D721Med (cell line): ENCODE measurements around the gene CSK.

Source experiments
- DNase-seq: peaks from one replicate; pipeline ENCODE4 v3.0.0; 2011; ENCODE audit warnings: low spot score; ENCODE audit not compliant: insufficient read length
- FAIRE-seq: peaks from 2 replicates; lab custom pipeline; 2011; peaks lifted over from hg19 to GRCh38; lab: Jason Lieb, UNC
- CTCF ChIP-seq: IDR thresholded peaks from 2 replicates; pipeline ENCODE4 v1.5.1; 2012; ENCODE audit warnings: mild to moderate bottlenecking, control low read depth; ENCODE audit not compliant: insufficient read depth; ENCODE audit errors: missing control alignments

Gene CSK

DNA sequence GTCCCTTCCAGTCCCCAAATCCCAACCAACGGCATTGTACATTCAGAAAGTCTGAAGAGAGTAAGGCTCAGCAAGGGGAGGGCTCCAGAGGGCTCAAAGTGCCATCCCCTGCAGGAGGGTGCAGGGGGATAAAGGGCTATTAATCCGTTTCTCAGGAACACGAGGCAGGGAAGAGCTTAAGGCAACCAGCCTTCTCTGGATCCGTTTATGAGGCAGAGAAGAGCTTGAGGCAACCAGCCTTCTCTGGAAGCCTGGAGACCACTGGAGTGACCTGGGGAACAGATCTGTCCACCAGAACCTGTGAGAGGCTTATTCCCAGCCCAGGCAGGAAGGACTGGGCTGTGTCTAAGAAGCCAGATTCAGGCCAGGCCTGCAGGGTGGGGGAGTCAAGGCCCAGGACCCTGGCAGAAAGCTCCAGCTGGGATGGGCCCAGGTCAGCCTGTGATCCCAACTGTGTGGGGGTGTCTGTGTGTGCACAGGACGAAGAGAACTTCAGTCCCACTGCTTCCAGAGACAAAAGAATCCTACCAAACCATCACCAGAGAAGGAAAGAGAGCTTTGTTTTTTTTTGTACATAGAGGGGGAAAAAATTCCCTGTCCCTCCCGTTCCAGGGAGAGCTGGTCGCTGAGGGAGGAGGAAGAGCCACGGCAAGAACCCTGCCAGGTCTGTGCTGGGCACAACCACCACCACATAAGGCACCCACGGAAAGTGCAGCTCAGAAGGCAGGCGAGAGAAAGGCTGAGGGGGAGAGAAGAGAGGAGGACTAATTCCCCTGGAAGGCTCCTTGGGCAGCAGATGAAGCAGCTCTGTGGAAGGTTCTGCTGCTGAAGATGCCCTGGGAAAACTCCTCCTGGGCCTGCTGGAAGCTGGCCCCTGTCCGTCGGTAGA, 62.7 kb downstream of the CSK start:
- DNase-seq (peak; percentile 85), FAIRE-seq (no peak)
- TF ChIP-seq CTCF = no peak

DNA sequence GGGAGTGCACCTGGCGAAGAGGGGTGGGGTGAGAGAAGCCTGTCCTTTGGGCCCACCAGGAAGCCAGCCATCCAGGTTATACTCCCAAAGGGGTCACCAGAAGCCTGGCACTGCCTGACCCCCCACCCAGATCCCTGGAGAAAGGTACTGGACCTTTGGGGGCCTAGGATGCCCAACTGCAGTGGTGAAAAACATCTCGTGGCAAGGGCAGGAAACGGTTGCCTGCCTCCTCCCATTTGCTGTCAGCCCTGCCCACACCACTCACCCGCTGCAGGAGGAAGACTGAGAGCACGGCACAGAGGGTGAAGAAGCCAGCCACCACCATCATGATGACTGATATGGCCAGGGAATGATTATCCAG, 63.3 kb downstream of the CSK start:
- FAIRE-seq = no peak
- no peak for DNase-seq
- no peak for TF ChIP-seq CTCF

DNA sequence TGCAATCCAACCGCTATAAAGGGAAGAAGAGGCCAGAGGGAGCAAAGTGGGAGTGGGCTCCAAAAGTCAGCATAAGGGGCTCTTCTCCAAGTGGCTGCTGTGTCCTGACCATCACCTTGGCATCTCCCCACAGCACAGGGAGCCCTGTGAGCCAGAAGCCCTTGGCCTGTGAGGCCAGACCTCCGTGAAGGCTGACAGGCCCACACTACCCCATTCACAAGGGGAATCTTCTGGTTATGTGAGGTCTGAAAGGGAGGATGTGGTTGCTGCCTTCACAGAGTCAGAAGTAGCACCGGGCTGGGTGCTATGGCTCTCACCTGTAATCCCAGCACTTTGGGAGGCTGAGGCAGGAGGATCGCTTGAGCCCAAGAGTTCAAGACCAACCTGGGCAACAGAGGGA, 63.7 kb downstream of the CSK start:
- DNase-seq = no peak
- TF ChIP-seq CTCF = no peak
- FAIRE-seq = no peak

DNA sequence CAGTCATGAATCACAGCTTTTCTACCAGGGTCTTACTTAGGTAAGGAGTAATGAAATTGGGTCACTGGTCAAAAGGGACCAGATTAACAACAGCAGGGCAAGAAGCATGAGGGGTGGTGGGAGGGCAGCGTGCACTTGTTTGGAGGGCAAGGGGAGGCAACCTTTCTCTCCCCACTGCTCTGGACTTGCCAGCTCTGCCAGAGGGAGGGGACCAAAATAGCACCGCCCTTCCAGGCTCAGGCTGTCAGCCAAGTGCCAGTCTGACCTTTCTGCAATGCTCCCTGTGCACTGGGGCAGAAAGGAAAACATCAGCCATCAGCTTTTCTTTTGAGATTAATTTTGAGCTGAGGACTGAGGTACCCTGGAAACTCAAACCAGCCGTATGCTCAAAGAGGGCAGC, 65.6 kb downstream of the CSK start:
- DNase-seq = no peak
- no peak for FAIRE-seq
- no peak for TF ChIP-seq CTCF

GRCh38 chr15:74850393-74850792, 68.5 kb downstream of the CSK start:
- no peak for TF ChIP-seq CTCF
- DNase-seq (no peak), FAIRE-seq (no peak)

GRCh38 chr15:74851960-74852359, 70.1 kb downstream of the CSK start:
- FAIRE-seq (no peak), DNase-seq (no peak)
- no peak for TF ChIP-seq CTCF
